ENCODE measurements around the gene KAT8.

DNA sequence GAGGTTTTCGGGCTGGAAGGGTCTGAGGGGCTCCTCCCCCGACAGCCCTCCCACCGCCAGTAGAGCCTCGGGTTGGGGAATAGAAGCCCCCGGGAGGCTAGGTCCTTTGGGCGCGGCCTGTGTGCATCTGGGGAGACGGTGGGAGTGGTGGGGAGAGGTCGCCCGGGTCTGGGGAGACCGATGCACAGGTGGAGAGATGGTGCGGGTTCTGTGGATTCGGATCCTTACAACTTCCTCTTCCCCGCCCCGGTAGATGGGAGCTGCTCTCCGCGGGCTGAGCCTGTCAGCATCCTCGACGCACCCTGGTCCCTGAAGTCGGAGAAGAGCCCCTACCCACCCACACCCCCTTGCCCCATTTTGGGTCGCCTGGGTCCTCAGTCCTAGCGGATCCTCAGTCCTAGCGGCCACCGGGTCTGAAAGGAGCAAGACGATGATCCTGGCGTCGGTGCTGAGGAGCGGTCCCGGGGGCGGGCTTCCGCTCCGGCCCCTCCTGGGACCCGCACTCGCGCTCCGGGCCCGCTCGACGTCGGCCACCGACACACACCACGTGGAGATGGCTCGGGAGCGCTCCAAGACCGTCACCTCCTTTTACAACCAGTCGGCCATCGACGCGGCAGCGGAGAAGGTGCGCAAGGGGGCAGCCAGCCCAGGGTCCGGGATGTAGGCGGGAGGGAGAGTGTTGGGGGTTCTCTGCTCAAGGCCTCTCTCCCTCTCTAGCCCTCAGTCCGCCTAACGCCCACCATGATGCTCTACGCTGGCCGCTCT, 8.5 kb upstream of the KAT8 start:
- TF ChIP-seq YY1 (IDR thresholded peaks at IDR 0.05; ENCODE audit: insufficient read depth, insufficient read length): no peak
- no peak for TF ChIP-seq ZNF274 (IDR thresholded peaks at IDR 0.05; ENCODE audit: low read depth, low read length)

Data from NT2/D1 (cell line).